ENCODE measurements around the gene PDLIM7.

GRCh38 chr5:177479774-177480173 lies 17.6 kb downstream of the PDLIM7 start:
- TF ChIP-seq, protein P1, sequence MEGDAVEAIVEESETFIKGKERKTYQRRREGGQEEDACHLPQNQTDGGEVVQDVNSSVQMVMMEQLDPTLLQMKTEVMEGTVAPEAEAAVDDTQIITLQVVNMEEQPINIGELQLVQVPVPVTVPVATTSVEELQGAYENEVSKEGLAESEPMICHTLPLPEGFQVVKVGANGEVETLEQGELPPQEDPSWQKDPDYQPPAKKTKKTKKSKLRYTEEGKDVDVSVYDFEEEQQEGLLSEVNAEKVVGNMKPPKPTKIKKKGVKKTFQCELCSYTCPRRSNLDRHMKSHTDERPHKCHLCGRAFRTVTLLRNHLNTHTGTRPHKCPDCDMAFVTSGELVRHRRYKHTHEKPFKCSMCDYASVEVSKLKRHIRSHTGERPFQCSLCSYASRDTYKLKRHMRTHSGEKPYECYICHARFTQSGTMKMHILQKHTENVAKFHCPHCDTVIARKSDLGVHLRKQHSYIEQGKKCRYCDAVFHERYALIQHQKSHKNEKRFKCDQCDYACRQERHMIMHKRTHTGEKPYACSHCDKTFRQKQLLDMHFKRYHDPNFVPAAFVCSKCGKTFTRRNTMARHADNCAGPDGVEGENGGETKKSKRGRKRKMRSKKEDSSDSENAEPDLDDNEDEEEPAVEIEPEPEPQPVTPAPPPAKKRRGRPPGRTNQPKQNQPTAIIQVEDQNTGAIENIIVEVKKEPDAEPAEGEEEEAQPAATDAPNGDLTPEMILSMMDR (IDR thresholded peaks at IDR 0.05): no peak
- no peak for TF ChIP-seq POLR2A (IDR thresholded peaks at IDR 0.05)

All from heart left ventricle (tissue), 13 donors.